ENCODE data around the gene RPRM.

DNA sequence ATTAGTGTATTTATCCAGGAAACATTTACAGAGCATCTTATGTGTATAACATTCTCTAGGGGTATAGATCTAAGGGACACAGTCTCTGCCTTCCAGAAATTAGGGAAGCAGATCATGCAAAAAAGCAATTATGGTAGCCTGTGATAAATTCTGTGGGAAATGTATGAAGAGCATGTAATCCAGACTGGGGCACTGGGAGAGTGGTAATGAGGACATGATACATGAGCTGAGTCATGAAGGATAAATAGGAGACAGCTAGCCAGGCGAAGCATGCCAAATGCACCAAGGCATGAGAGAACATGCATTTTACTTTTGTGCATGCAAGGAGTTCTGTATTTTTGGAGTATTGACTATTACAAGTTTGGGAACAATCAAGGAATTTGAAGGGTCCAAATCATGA is 8.9 kb upstream of the RPRM start:
- no peak for TF ChIP-seq EZH2 (IDR thresholded peaks at IDR 0.05; ENCODE audit: low read depth, unreplicated experiment)
- TF ChIP-seq, protein P1, sequence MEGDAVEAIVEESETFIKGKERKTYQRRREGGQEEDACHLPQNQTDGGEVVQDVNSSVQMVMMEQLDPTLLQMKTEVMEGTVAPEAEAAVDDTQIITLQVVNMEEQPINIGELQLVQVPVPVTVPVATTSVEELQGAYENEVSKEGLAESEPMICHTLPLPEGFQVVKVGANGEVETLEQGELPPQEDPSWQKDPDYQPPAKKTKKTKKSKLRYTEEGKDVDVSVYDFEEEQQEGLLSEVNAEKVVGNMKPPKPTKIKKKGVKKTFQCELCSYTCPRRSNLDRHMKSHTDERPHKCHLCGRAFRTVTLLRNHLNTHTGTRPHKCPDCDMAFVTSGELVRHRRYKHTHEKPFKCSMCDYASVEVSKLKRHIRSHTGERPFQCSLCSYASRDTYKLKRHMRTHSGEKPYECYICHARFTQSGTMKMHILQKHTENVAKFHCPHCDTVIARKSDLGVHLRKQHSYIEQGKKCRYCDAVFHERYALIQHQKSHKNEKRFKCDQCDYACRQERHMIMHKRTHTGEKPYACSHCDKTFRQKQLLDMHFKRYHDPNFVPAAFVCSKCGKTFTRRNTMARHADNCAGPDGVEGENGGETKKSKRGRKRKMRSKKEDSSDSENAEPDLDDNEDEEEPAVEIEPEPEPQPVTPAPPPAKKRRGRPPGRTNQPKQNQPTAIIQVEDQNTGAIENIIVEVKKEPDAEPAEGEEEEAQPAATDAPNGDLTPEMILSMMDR (conservative IDR thresholded peaks at IDR 0.05; ENCODE audit: low read depth in 2 of 2): no peak
